Spleen (tissue), 7 donors: ENCODE measurements around the gene CAPNS2.

Experiments
- POLR2A ChIP-seq, 3 donors: fragments of 450-650 bp; IDR thresholded peaks; one replicate each; pipeline ENCODE4 v1.5.1; 2017; ENCODE audit warnings: antibody characterized with exemption in 3 of 3, mild to moderate bottlenecking in 1 of 3
- POLR2AphosphoS5 ChIP-seq, 3 donors: sonication (generic); formaldehyde crosslinking; IDR thresholded peaks; one replicate each; pipeline ENCODE4 v1.5.1; 2017; ENCODE audit warnings: antibody characterized with exemption in 3 of 3
- TF ChIP-seq, protein P1 (sequence below), 11 experiments: fragments of 200-600 bp in 7 of 11; fragments of 450-650 bp in 4 of 11; sonication (generic) in 4 of 11; IDR thresholded peaks in 8 of 11; conservative IDR thresholded peaks in 3 of 11; 1 replicate in 7 of 11; 2 replicates in 4 of 11; pipeline versions ENCODE4 v1.4.0 to v1.8.0; 2016 to 2021; ENCODE audit warnings: antibody characterized with exemption in 11 of 11, inconsistent platforms in 4 of 11, mild to moderate bottlenecking in 1 of 11
- donor health status: DM: no; HTN: no; CAD: no; lungs with moderate emphysema.
- donor health status: DM: no; HTN: no; CAD: no.
- donor health status: DM: no; HTN: no; CAD: no.

DNA sequence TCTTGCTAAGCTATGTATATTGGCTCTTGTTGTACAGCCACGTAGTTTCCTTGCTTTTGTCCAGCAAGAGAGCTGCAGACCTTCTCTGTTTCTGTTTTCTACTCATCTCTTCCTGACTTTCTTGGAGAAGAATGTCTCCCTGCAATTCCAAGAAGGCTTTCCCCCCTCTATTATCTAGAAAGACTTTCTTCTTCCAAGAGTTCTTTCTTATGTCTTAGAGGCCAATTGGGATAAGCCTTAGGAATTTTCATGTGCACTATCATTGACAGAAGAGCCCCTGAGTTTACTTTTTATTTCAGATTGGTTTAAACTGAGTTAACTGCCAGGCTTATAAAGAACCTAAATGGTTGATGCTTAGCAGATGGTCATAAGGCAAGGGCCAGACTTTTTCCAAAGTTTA is 9.0 kb downstream of the CAPNS2 start:
- TF ChIP-seq, protein P1, sequence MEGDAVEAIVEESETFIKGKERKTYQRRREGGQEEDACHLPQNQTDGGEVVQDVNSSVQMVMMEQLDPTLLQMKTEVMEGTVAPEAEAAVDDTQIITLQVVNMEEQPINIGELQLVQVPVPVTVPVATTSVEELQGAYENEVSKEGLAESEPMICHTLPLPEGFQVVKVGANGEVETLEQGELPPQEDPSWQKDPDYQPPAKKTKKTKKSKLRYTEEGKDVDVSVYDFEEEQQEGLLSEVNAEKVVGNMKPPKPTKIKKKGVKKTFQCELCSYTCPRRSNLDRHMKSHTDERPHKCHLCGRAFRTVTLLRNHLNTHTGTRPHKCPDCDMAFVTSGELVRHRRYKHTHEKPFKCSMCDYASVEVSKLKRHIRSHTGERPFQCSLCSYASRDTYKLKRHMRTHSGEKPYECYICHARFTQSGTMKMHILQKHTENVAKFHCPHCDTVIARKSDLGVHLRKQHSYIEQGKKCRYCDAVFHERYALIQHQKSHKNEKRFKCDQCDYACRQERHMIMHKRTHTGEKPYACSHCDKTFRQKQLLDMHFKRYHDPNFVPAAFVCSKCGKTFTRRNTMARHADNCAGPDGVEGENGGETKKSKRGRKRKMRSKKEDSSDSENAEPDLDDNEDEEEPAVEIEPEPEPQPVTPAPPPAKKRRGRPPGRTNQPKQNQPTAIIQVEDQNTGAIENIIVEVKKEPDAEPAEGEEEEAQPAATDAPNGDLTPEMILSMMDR (IDR thresholded peaks at IDR 0.05 in 8 of 11, conservative IDR thresholded peaks at IDR 0.05 in 3 of 11): no peak
- TF ChIP-seq POLR2A (IDR thresholded peaks at IDR 0.05) (no peak), POLR2AphosphoS5 (IDR thresholded peaks at IDR 0.05) (no peak)
